ENCODE results near the gene PTPRD. TPM values are rescaled to one million over a fixed set of nuclear protein-coding genes. Genes with fewer than 3 reads are reported as not detected.

The PTPRD gene
- total and polyA plus RNA-seq, 2 experiments from 2014 or later: 11.5 to 58.0 TPM

GRCh38 chr9:9045072-9045471 lies 1567.7 kb downstream of the PTPRD start:
- H3F3A ChIP-seq (replicated peaks; ENCODE audit: low read depth): no peaks in the 10 kb centered on the region
- no peak overlapping the region for H3K4me3 ChIP-seq
- TF ChIP-seq NANOG (IDR thresholded peaks at IDR 0.05; ENCODE audit: borderline replicate concordance) (no peak), POLR2AphosphoS5 (IDR thresholded peaks at IDR 0.05; ENCODE audit: low read depth) (no peak), EZH2phosphoT487 (IDR thresholded peaks at IDR 0.05; ENCODE audit: unreplicated experiment) (no peak), ZNF114 (CRISPR knock-in tag; IDR thresholded peaks at IDR 0.05) (no peak), JUNB (IDR thresholded peaks at IDR 0.05; ENCODE audit: unreplicated experiment) (no peak), ZNF462 (CRISPR knock-in tag; IDR thresholded peaks at IDR 0.05) (no peak), EZH2 (IDR thresholded peaks at IDR 0.05; ENCODE audit: low read depth, unreplicated experiment) (no peak), CREB1 (CRISPR knock-in tag; IDR thresholded peaks at IDR 0.05; ENCODE audit: low read depth) (no peak), STAT1 (IDR thresholded peaks at IDR 0.05; ENCODE audit: unreplicated experiment) (no peak), ETS1 (IDR thresholded peaks at IDR 0.05) (no peak), ZNF331 (CRISPR knock-in tag; IDR thresholded peaks at IDR 0.05; ENCODE audit: low read depth) (no peak), REST (IDR thresholded peaks at IDR 0.05; ENCODE audit: unreplicated experiment) (no peak), CTCF (conservative IDR thresholded peaks at IDR 0.05; ENCODE audit: low read depth in 2 of 2) (no peak)
- peaks cover 3% of the 10 kb centered on the region; the same call in 1 of the 3 replicates for H3K4me1 Mint-ChIP-seq
- H3K36me3 ChIP-seq (ENCODE audit: insufficient read depth): no peaks in the 10 kb centered on the region
- H4K20me1 ChIP-seq (replicated peaks; ENCODE audit: insufficient read depth): no peaks in the 10 kb centered on the region
- no peak overlapping the region for H3K4me2 ChIP-seq
- H3K9me2 ChIP-seq (ENCODE audit: insufficient read depth): no peaks in the 10 kb centered on the region
- H3K4me1 ChIP-seq (ENCODE audit: insufficient read depth): no peaks in the 10 kb centered on the region
- no peak overlapping the region for H3K27ac ChIP-seq (ENCODE audit: low read depth)
- no peaks in the 10 kb centered on the region for H3K79me2 ChIP-seq (replicated peaks; ENCODE audit: insufficient read depth)
- no peak overlapping the region for H3K4me3 Mint-ChIP-seq
- DNase-seq (ENCODE audit: low spot score): no peak
- H3K36me3 Mint-ChIP-seq (ENCODE audit: low read depth): no peaks in the 10 kb centered on the region
- no peaks in the 10 kb centered on the region for H3K9me3 Mint-ChIP-seq
- H3K27me3 ChIP-seq (ENCODE audit: insufficient read depth): no peaks in the 10 kb centered on the region
- peaks cover 3% of the 10 kb centered on the region for H3K27me3 Mint-ChIP-seq (ENCODE audit: insufficient read depth, low read depth, poor library complexity)
- H3K27ac Mint-ChIP-seq: no peak overlapping the region
- ATAC-seq: no peak
- no peak overlapping the region for H2AFZ ChIP-seq
